Nucleus accumbens (tissue), 56 donors: ENCODE data around the gene OR6C1.
"Not testable (repeated sequence)": the region's sequence is repeated elsewhere in the genome, so short reads cannot be mapped to it uniquely, and the experiment has no call there.

Experiments used
- DNase-seq, 56 donors: peaks; one replicate each; lab custom pipeline; 2025; lab: John Stamatoyannopoulos, UW

OR6C1 gene

DNA sequence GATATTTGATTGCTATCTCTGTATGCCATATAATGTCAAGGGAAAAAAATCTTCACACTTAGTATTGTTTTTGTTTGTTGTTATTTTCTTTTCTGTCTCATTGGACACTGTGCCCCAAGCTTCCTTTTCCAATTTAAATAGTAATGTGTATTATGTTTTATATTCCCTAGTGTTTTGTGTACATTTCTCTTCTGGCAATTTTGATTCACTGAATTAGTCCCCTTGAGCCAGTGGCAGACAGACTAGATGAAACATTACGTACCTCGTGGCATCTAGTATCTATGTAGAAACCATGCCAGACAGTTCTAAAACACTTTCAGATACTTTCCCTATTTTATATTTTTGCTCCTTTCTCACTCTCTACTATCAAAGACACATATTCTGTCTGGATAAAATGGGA, at the start of gene OR6C1:
Gene OR6C1 (plus strand): TSS at position 301 of the 400 bp plus-strand sequence. CDS start 6,257 bp downstream, outside the sequence.
- no peak for DNase-seq

DNA sequence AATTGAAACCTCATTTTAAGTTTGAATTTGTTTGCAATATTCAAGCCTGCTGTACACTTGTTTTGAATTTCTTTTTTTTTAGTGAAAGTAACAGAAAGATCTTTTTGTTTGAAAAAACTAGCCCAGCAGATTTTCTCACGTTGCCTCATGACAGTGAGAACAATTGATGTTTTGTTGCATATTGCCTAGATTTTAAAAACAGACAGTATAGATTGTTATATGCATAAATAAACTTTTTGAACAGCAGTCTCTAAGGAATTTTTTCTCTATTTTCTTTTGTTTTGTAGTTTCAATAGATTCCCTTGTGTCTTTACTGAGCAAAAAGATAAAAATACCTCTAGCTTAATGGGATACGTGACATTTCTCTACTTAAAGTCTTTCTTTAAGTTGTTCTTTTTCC, 33.2 kb upstream of the OR6C1 start:
- DNase-seq, result no peak

GRCh38 chr12:55289999-55290398, 24.1 kb upstream of the OR6C1 start:
- DNase-seq, result no peak

DNA sequence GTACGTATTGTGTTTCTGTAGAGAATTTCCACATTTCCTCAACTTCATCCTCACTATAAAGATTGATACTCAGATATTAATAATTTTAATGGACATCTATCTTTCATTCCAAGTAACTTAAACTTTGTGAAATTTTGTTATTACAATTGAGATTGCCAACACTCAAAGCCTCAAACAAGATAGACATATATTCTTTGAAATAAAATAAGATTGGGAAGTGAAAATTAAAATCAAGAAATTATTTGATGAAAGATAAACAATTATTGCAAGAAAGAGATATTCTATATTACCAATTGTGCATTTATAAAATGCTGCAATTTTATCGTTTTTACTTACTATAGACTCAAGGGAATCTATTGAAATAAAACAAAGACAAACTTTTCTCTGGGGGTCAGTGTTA, 17.7 kb upstream of the OR6C1 start, which contains the start of gene OR6C6:
Gene OR6C6 (minus strand): TSS at position 101 of the 400 bp plus-strand sequence. CDS start 1,337 bp downstream, outside the sequence.
- DNase-seq, result no peak

- no peak for DNase-seq
These were observed 6.1 kb downstream of the OR6C1 start for GRCh38 chr12:55320201-55320600.

GRCh38 chr12:55325801-55326200, 11.7 kb downstream of the OR6C1 start:
- DNase-seq, result not testable (repeated sequence)

DNA sequence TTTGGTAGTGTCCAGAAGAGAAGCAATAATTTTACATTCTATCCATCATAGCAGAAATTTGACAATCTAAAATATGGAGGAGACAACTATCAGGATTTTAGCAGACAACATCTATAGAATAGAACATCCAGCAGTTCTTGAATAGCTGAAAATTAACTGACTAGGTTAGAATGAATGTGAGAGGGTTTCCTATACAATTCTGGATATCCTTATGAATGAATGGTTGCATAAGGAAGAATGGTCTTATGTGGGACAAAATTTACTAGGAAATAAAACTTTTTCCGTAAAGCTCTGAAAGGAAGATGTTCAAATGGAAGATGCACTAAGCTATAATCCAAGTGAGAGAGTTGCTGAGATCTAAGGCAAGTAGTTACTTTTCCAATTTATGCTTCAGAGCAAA, 16.3 kb downstream of the OR6C1 start, which contains the start of gene OR6C3:
Gene OR6C3 (plus strand): TSS at position 301 of the 400 bp plus-strand sequence. CDS start 955 bp downstream, outside the sequence.
- no peak for DNase-seq

GRCh38 chr12:55336002-55336401, 21.9 kb downstream of the OR6C1 start:
- DNase-seq, result no peak

DNA sequence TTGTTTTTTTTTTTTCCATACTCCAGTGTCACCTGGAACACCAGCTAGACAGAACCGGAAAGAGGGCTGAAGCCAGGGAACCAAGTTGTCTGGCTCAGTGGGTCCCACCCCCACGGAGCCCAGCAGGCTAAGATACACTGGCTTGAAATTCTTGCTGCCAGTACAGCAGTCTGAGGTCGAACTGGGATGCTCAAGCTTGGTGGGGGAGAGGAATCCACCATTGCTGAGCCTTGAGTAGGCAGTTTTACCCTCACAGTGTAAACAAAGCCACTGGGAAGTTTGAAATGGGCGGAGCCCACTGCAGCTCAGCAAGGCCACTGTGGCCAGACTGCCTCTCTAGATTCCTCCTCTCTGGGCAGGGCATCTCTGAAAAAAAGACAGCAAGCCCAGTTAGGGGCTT, 41.2 kb downstream of the OR6C1 start:
- not testable (repeated sequence) for DNase-seq

DNA sequence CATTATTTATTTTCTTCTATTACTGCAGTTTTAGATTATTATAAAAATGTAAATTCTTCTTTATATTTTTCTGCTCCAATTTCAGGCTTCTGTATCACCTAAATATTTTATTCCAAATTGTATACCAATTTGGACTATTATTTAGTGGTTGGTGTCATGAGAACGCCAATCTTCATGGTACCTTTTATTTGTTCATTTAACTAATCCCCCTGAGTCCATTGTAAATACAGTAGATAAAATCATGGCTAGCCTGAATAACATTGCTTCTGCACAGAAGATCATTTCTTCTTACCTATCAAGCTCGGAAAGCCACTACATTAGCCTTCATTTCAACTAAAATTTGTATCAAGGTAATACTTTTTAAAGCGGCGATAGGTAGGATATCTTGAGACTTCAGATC, 48.5 kb downstream of the OR6C1 start, which contains the start of gene OR6C75:
Gene OR6C75 (plus strand): TSS at position 301 of the 400 bp plus-strand sequence. CDS start 2,136 bp downstream, outside the sequence.
- no peak for DNase-seq

GRCh38 chr12:55365086-55365485, 50.9 kb downstream of the OR6C1 start:
- DNase-seq, result no peak
